Stimulated activated CD4-positive, alpha-beta T cell treated with anti-CD3 and anti-CD28 coated beads, Interleukin-1b, Interleukin-23, amount 100 ng/mL, for 4 hours (primary cell): Measurements from ENCODE around the gene SLC25A22.
A peak's percentile ranks its signal among the peaks of the same experiment; 100 is the strongest.

Source experiments
- DNase-seq, 2 donors: peaks; one replicate each; pipeline ENCODE4 v3.0.0-alpha.2; 2020; ENCODE audit warnings: low read depth in 2 of 2

The SLC25A22 gene

DNA sequence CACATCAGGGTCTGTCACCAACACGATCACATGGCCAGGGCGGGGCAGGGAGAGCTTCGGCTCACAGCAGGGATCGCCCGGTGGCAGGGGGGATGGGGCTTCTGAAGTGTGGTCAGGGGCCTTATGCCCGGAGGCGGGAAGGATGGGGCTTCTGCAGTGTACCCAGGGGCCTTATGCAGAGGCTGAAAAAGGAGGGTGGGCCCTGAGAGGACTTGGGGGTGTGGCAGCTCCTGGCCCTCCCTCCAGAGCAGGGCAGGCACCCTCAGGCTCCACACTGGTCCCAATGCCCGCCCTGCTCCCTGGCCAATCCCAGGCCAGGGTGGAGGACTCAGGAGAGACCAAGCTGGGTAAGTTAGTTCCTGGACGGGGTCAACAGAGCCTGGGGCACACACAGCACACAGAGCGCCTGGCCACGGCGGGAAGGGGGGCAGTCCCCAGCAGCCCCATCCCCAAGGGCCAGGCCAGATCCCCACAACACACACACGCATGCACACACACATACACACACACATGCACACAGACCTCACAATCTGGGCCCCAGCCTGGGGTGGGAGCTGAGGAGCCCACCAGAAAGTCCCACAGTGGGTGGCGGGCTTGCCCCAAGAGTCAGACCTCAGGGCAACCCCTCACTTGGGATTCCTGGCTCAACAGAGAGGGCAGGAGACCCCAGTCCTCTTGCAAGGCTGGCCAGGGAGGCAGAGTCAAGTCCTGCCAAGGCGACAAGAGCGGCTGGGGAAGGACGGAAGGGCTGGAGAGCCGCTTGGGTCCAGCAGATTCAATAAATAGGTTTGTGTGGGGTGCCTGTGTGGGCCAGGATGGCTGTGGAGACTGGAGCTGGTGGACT is 7.1 kb downstream of the SLC25A22 start:
- no peak for DNase-seq

DNA sequence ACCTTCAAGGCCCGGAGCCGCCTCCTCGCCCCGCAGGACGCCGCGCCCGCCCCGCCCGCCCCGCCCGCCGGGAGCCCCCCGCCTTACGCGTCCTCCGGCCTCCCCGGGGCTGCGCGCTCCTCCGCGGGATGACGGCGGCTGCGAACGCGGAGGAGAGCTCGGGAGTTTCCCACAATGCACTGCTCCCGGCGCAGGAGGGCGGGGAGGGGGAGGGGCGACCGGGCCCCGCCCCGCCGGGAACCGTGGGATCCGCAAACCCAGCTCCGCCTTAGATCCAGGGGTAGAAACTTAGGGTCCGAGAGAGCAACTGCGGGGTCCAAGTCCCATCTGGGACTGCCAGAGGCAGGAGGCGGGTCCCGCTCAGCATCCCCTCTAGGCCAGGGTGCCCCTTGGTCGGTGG is 8.1 kb downstream of the SLC25A22 start, which contains the start of gene CEND1:
Gene CEND1, minus strand, starts transcription at position 148 of the 400 bp plus-strand sequence. CDS start 1,514 bp downstream, outside the sequence.
- peak in 1 of 2 donors; percentile 52 for DNase-seq

GRCh38 chr11:788953-789940 is 8.8 kb downstream of the SLC25A22 start:
- DNase-seq = no peak

DNA sequence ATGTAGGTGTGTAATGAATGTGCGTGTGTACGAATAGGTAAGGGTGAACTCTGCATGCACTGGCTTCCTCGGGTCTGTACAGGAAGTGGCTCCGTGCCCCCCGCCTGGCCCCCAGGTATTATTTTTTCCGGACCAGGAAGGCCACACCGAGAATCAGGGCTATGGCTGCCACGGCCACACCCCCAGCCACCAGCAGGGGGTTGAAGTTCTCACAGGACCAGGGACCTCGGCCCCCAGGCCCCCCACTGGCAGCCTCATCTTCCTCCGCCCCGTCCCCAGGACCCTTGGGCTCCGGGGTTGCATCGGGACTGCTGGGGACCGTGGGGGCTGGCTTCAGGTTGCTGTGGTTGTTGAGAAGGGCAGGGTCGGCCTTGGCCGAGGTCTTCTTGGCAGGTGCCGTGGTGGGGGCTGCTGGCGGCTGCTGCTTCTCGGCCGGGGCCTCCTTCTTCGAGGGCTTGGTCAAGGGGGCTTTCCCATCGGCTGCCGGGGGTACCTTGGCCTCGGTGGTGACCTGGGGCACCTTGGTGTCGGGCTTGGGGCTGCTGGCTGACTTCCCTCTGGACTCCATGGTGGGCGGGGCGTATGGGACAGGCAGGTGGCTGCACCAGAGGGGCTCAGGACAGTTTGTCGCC is 10.0 kb downstream of the SLC25A22 start:
- no peak for DNase-seq

DNA sequence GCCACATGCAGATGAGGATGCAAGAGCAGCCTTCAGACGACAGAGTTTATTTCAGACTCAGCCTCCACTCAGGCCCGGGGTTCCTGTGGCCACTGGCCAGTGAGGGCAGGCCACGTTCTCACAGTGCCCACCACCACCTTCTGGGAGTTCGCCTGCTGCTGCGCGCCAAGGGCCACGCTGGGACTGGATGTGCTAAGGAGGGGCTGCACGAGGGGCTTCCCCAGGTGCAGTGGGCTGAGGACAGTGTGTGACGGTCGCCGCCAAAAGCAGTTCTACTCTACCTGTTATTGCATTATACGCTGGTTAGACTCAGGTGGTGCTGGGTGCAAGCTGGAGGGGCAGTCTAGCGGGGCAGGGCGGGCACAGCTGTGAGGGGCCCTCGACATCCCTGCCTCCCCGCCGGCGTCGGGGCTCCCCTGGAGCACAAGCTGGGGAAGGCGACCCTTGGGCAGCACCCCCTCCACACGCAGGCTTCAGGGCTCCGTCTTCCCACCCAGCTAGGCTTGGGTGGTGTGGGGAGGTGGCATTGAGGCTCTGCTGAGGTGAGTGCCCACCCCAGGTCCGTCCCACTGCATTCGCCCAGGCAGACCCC is 10.9 kb downstream of the SLC25A22 start:
- no peak for DNase-seq

- DNase-seq = no peak
These were observed 11.6 kb downstream of the SLC25A22 start for GRCh38 chr11:786235-787083.

DNA sequence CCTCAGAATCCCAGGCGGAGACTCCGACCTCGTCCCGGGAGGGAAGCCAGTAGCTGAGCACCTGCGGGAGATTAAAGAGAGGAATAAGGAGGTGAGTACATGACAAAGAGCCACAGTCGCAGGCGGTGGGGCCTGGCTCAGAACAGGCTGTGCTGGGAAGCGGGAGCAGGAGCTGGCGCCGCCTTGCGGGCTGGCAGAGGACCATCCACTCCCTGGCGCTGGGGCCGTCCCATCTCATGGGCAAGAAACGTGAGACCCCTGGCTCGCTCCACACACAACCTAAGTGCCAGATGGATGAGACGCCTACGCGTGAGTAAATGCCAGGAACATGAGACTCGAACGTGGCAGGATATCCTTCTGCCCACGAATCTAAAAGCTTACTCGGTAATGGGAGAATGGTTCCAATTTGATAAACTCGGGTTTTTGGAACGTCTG is 14.5 kb downstream of the SLC25A22 start:
- no peak for DNase-seq

DNA sequence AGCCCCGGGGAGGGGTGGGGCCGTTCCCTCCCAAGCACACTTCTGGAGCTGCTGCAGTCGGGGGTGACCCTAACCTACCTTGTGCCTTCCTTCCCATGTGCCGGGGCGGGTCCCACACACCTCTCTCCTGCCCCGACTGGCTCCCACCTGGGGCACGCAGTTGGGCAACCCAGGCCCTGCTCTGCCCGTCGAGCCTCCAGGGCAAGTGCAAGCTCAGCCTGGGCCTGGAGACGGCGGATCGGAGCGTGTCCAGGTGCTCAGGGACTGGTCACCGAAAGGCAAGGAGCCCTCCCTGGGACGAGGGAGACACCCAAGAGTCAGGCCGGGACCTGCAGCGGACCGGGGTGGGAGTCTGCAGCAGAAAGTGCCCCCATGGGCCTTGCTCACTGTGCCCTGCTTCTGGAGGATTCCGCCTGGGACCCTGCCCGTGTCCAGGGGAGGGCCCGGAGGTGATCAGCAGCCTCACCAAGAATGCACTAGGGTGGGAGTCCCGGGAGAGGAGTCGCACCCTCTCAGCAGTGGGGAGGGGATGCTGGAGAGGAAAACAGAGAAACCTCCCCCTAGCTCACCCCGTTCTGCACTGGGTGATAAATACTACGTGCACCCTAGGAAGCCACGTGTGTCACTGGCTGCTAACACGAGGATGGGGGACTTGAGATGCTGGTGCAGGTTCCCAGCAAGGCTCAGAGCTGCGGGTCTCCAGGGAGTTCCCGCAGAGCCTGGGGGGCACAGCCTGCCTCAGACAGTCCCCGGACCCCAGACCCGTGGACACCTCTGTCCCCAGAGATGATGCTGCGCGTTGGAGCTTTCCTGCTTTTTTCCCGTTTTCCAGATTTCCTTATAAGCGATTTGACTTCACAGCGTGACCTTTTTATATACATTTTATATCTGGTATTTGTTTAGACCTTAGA is 15.6 kb downstream of the SLC25A22 start:
- DNase-seq = no peak

- no peak for DNase-seq
These were observed 18.0 kb downstream of the SLC25A22 start for GRCh38 chr11:779955-780532.

DNA sequence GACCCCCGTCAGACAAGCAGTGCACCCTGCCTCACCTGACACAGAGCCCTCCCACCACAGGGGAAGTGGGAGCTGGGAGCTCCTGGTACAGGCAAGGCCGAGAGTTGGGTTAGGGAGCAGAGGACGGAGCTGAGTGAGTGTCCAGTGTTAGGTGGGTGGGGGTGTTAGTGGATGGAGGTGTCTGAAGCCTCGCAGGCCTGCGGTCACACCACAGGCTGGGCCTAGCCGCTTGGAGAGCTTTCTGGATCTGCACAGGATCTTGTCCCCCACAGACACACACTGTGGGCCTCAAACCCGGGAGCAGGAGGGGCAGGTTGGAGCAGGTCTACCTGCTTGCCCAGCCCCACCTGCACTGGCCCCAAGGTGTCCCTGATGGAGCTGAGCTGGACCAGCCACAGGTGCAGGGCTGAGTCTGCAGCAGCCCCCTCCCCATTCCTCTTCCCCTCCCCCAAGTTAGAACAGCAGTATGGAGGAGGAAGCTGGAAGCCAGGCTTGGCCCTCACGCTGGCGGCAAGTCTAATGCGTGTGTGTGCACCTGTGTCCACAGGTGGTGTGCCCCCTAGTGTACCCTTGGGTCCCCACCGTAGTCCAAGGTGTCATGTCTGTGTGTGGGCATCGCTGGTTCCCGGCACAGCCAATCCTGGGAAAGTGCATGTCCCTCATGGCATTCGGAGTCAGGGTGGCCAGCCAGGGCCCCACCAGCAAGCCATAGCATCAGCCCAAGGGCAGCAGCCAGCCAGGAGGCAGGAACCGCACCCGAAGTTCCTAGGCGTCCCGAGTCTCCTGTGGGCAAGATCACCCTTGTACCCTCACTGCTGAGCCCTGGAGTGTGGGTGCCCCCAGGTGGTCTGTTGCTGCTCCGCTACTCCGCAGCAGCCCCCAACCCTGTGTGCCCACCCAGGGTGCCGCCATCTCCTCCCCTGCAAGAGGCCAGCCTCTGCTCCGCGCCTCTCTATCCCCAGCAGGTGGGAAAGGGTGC is 18.8 kb downstream of the SLC25A22 start:
- no peak for DNase-seq

GRCh38 chr11:777288-778255 is 20.5 kb downstream of the SLC25A22 start, which contains the start of gene GATD1:
TSS of gene GATD1 (minus strand) at chr11:777487. CDS start at chr11:777462, 25 bp downstream.
- peak; percentile 90 to 97 for DNase-seq

- DNase-seq = peak in 1 of 2 donors; percentile 37
These were observed 21.4 kb downstream of the SLC25A22 start for GRCh38 chr11:776561-777287.

GRCh38 chr11:776263-776560 is 21.9 kb downstream of the SLC25A22 start:
- DNase-seq = no peak

DNA sequence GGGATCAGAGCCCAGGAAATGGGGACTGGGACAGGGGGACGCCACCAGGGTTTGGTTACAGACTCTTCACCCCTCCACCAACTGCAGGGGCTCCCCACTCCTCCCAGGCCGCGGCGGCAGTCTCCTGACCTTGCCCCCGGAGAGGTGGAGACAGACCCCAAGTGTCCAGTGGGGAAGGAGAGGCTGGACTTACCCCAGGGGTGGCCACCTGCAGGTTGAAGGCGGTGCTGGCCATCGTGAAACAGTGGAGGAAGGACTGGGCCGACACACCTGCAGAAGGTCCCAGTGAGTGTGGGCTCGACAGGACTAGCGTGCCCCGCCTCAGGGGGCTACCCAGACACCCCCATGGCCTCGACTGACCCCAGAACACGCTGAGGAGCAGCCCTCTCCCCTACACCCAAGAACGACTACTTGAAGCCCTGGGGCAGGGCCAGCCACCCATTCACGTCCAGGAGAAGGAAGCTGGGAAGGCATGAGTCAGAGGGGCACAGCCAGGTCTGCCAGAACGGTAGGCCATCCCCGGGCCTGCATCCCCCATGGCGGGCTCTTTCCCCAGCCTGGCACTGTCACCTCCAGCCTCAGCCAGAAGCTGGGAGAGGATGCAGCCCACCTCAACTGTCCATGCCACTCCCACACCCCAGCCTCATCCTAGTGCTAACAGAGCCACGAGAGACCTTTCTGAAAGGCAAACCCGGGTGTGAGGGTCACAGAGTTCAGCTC is 23.0 kb downstream of the SLC25A22 start:
- DNase-seq = no peak

DNA sequence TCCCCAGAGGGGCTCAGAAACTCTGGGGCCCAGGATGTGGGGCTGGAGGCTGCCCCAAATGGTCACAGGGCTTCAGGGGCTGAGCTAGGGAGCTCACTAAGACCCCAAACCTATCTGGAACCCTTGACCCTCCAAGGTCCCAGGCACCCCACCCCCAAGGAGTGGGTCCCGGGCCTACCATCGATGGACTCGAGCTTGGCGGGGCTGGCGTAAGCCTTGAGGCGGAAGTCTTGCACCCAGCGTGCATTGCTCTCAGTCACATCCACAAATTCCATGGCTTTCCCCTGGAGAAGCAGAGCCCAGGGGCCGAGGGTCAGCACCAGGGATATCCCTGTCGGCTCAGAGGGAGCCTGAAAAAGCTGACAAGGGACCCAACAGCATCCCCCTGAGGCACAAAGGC is 24.3 kb downstream of the SLC25A22 start:
- no peak for DNase-seq
